AG04449 (cell line): ENCODE measurements around the gene SYTL3.
A peak's percentile ranks its signal among the peaks of the same experiment; 100 is the strongest.
"Not testable (repeated sequence)": the region's sequence is repeated elsewhere in the genome, so short reads cannot be mapped to it uniquely, and the experiment has no call there.

Source experiments
- CTCF ChIA-PET: fragments of 350-600 bp; formaldehyde crosslinking; extraction: SDS; loops from one replicate; lab custom pipeline; 2021; ENCODE audit warnings: antibody characterized with exemption; lab: Yijun Ruan, JAX
- POLR2A ChIA-PET: fragments of 400-600, 350-600 bp; formaldehyde crosslinking; extraction: SDS; loops from one replicate; lab custom pipeline; 2020; ENCODE audit warnings: antibody characterized with exemption, inconsistent platforms; lab: Yijun Ruan, JAX
- DNase-seq: peaks from one replicate; pipeline ENCODE4 v3.0.0-alpha.2; 2010; ENCODE audit warnings: low read depth, low spot score
- H3K4me3 ChIP-seq: 2 replicates; pipeline ENCODE4 v1.5.1; 2011; ENCODE audit warnings: low read depth, mild to moderate bottlenecking, control low read depth, low read length
- TF ChIP-seq, protein P1 (sequence below): IDR thresholded peaks from one replicate; pipeline ENCODE4 v1.5.1; 2011; ENCODE audit warnings: mild to moderate bottlenecking, moderate library complexity, low read length, control low read depth, inconsistent platforms; ENCODE audit not compliant: insufficient read depth; ENCODE audit errors: missing control alignments

The SYTL3 gene

DNA sequence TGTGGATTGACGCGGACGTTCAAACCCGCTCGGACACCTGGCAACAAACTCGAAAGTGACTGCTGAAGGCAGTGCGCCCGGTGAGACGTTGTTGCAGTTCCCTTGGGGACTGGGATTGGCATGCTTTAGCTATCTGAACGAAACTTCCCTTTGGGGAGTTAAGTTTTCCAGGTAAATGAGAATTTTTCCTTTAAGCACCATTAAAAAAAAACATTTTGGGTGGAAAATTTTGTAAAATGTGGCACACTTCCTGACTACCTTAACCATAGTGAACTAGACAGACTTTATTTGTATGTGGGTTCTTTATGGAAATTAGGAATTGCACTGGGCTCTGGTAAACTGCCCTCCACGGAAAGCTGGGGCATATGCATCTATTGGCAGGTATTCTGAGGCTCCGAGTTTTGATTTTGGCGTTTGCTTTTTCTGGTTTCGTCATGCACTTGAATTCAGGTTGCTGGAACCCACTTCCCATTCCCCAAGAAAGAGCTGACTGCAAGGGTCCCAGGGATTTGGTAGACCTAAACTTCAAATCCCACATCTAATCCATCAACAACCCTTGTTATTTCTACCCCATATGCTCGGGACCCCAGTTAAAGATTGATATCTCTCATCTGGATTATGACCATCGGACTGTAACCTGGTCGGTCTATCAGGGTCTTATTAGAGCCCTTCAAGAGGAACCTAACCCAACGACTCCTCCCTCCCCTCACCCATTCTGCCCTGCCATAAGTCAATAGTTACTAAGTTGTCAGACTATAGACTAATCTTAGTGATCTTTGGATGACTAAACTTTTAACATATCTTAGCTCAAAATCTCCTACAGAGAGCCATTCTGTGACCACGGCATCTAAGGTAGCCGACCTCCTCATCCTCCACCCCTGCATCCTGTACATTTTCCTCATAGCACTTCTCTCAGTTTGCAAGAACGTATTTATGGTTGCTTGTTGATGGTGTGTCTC lies 4.5 kb upstream of the SYTL3 start:
- TF ChIP-seq, protein P1, sequence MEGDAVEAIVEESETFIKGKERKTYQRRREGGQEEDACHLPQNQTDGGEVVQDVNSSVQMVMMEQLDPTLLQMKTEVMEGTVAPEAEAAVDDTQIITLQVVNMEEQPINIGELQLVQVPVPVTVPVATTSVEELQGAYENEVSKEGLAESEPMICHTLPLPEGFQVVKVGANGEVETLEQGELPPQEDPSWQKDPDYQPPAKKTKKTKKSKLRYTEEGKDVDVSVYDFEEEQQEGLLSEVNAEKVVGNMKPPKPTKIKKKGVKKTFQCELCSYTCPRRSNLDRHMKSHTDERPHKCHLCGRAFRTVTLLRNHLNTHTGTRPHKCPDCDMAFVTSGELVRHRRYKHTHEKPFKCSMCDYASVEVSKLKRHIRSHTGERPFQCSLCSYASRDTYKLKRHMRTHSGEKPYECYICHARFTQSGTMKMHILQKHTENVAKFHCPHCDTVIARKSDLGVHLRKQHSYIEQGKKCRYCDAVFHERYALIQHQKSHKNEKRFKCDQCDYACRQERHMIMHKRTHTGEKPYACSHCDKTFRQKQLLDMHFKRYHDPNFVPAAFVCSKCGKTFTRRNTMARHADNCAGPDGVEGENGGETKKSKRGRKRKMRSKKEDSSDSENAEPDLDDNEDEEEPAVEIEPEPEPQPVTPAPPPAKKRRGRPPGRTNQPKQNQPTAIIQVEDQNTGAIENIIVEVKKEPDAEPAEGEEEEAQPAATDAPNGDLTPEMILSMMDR, result no peak
- POLR2A ChIA-PET, result interaction anchor here (0.6 to 1.4 kb wide), 4 partner anchors 10 to 290 kb away, joined by 3 to 6 read pairs (median 4); no protein-coding TSS in a partner anchor
- H3K4me3 ChIP-seq, result peak overlapping the region; percentile 99
- DNase-seq, result no peak
- CTCF ChIA-PET, result interaction anchor here (1.0 to 4.8 kb wide), 10 partner anchors 14 to 431 kb away, joined by 3 to 29 read pairs (median 3); no protein-coding TSS in a partner anchor

DNA sequence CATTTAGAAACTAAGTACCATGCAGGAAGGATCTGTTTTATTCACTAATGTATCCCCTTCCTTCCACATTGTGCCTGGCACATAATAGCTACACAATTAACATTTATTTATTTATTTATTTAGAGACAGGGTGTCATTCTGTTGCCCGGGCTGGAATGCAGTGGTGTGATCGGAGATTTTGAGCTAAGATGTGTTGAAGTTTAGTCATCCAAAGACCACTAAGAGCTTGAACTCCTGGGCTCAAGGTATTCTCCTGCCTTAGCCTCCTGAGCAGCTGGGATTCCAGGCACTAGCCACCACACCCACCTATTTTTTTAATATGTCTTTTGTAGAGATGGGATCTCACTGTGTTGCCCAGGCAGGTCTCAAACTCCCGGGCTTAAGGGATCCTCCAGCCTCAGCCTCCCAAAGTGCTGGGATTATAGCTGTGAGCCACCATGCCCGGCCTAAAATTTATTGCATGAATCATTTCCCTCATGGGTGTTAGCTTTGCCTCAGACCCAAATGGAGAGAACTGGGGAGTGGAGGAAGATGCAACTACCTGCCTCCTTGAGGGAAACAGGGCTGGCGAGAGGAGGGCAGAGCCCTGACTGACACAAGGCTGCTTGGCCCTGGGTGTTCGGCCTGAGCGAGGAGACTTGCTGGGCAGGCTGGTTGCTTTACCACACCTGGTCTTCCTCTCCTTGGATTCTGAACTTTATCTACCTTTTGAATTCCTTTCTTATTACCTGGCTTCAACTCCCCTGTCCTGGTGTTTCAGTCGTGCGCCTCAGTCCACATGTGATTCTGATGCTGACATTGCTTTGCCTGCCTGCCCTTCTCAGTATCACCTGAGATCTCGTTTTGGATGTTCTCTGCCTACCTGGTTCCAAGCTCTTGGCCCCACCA lies 3.6 kb upstream of the SYTL3 start:
- no peak for DNase-seq
- ChIA-PET CTCF (interaction anchor here (1.2 to 4.8 kb wide), 8 partner anchors 13 to 432 kb away, joined by 3 to 29 read pairs (median 6); no protein-coding TSS in a partner anchor), POLR2A (interaction anchor here (1.4 kb wide), 1 partner anchor 9 kb away, joined by 3 read pairs; no protein-coding TSS in a partner anchor)
- H3K4me3 ChIP-seq, result no peak overlapping the region
- TF ChIP-seq, protein P1, result no peak

DNA sequence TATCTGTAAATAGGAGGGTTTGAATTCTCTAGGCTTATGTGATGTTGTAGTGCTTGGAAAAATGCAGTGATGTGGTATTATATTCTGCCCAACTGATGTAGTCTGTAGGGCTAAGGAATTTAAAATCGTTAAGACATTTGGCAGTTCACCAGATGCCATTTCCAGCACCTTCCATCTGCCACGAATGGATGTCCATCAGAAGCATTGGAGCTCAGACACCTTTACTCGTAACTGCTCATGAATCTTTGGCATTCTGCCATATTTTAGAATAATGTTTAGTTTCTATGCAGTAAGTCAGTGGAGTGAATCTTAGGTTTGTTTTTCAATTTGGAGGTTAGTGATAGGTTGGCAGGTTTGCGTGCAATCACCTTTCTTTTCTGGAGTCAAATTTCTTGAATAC lies 2.4 kb upstream of the SYTL3 start:
- ChIA-PET POLR2A (no interaction called here), CTCF (interaction anchor here (0.8 to 2.3 kb wide), 6 partner anchors 12 to 426 kb away, joined by 3 to 15 read pairs (median 6); no protein-coding TSS in a partner anchor)
- TF ChIP-seq, protein P1, result no peak
- DNase-seq, result no peak
- H3K4me3 ChIP-seq, result no peak overlapping the region

DNA sequence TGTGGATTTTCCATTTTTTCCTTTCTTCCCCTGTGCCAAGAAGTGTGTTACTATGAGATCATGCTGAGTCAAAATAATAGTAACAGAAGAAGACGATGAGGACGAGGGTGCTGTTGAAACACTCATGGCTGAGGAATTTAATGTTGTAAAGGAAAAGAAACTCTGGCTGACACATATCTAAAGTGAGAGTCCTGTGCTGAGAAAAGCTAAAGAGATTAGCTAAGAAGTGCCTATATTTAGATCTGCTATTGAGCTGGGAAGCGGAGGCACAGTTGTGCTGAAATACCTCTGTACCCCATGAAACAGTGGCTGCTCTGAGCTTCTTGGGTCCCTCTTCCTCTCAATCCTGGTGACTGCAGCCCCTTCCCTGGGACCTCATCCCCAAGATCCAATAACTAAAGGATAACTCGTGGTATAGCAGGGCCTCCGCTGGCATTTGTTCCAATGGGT lies 1.1 kb upstream of the SYTL3 start:
- TF ChIP-seq, protein P1, result no peak
- H3K4me3 ChIP-seq, result no peak overlapping the region
- CTCF ChIA-PET, result interaction anchor here (0.8 to 4.5 kb wide), 8 partner anchors 11 to 435 kb away, joined by 3 to 27 read pairs (median 6); no protein-coding TSS in a partner anchor

DNA sequence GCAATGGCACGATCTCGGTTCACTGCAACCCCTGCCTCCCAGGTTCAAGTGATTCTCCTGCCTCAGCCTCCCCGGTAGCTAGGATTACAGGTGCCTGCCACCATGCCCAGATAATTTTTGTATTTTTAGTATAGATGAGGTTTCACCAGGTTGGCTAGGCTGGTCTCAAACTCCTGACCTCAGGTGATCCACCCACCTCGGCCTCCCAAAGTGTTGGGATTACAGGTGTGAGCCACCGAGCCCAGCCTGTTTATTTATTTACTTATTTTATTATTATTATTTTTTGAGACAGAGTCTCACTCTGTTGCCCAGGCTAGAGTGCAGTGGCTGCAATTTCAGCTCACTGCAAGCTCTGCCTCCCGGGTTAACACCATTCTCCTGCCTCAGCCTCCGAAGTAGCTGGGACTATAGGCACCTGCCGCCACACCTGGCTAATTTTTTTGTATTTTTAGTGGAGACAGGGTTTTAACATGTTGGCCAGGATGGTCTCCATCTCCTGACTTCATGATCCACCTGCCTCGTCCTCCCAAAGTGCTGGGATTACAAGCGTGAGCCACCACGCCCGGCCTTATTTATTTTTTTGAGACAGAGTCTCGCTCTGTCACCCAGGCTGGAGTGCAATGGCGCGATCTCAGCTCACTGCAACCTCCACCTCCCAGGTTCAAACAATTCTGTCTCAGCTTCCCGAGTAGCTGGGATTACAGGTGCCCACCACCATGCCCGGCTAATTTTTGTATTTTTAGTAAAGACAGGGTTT lies 2.3 kb downstream of the SYTL3 start:
- CTCF ChIA-PET, result interaction anchor here (2.5 to 4.5 kb wide), 2 partner anchors 7 to 39 kb away, joined by 20 to 27 read pairs; no protein-coding TSS in a partner anchor
- POLR2A ChIA-PET, DNase-seq, H3K4me3 ChIP-seq: not testable (repeated sequence)

More for the DNA sequence above, 1.1 kb upstream of the SYTL3 start:
- peak; percentile 91 for DNase-seq
- POLR2A ChIA-PET, result interaction anchor here (1.4 kb wide), 1 partner anchor 10 kb away, joined by 3 read pairs; no protein-coding TSS in a partner anchor
